ENCODE measurements around the gene CAMK2B. TPM values are rescaled to one million over a fixed set of nuclear protein-coding genes. Genes with fewer than 3 reads are reported as not detected.

Gene CAMK2B
- total and polyA plus RNA-seq, 2 experiments from 2014 or later, result not detected

GRCh38 chr7:44341401-44341800, 16.0 kb upstream of the CAMK2B start:
- peaks cover 2% of the 10 kb centered on the region for H3K27me3 Mint-ChIP-seq (ENCODE audit: insufficient read depth, low read depth, poor library complexity)
- Histone ChIP-seq H3K27me3 (ENCODE audit: insufficient read depth) (peaks cover 7% of the 10 kb centered on the region; the same call in 1 of the 2 replicates), H3K9me2 (ENCODE audit: insufficient read depth) (no peaks in the 10 kb centered on the region), H3K27ac (ENCODE audit: low read depth) (no peak overlapping the region), H3K4me3 (no peak overlapping the region), H3K4me2 (no peak overlapping the region), H4K20me1 (replicated peaks; ENCODE audit: insufficient read depth) (no peaks in the 10 kb centered on the region), H3F3A (replicated peaks; ENCODE audit: low read depth) (no peaks in the 10 kb centered on the region), H2AFZ (no peak overlapping the region), H3K4me1 (ENCODE audit: insufficient read depth) (no peaks in the 10 kb centered on the region), H3K36me3 (ENCODE audit: insufficient read depth) (no peaks in the 10 kb centered on the region), H3K79me2 (replicated peaks; ENCODE audit: insufficient read depth) (no peaks in the 10 kb centered on the region)
- H3K9me3 Mint-ChIP-seq, result peaks cover 11% of the 10 kb centered on the region
- no peak for DNase-seq (ENCODE audit: low spot score)
- TF ChIP-seq POLR2AphosphoS5 (IDR thresholded peaks at IDR 0.05; ENCODE audit: low read depth) (no peak), STAT1 (IDR thresholded peaks at IDR 0.05; ENCODE audit: unreplicated experiment) (no peak), EZH2 (IDR thresholded peaks at IDR 0.05; ENCODE audit: low read depth, unreplicated experiment) (no peak), CREB1 (CRISPR knock-in tag; IDR thresholded peaks at IDR 0.05; ENCODE audit: low read depth) (no peak), ZNF114 (CRISPR knock-in tag; IDR thresholded peaks at IDR 0.05) (no peak), ZNF331 (CRISPR knock-in tag; IDR thresholded peaks at IDR 0.05; ENCODE audit: low read depth) (no peak), NANOG (IDR thresholded peaks at IDR 0.05; ENCODE audit: borderline replicate concordance) (no peak), JUNB (IDR thresholded peaks at IDR 0.05; ENCODE audit: unreplicated experiment) (no peak), EZH2phosphoT487 (IDR thresholded peaks at IDR 0.05; ENCODE audit: unreplicated experiment) (no peak), CTCF (conservative IDR thresholded peaks at IDR 0.05; ENCODE audit: low read depth in 2 of 2) (no peak), ZNF462 (CRISPR knock-in tag; IDR thresholded peaks at IDR 0.05) (no peak), ETS1 (IDR thresholded peaks at IDR 0.05) (no peak)
- TF ChIP-seq, protein P1, sequence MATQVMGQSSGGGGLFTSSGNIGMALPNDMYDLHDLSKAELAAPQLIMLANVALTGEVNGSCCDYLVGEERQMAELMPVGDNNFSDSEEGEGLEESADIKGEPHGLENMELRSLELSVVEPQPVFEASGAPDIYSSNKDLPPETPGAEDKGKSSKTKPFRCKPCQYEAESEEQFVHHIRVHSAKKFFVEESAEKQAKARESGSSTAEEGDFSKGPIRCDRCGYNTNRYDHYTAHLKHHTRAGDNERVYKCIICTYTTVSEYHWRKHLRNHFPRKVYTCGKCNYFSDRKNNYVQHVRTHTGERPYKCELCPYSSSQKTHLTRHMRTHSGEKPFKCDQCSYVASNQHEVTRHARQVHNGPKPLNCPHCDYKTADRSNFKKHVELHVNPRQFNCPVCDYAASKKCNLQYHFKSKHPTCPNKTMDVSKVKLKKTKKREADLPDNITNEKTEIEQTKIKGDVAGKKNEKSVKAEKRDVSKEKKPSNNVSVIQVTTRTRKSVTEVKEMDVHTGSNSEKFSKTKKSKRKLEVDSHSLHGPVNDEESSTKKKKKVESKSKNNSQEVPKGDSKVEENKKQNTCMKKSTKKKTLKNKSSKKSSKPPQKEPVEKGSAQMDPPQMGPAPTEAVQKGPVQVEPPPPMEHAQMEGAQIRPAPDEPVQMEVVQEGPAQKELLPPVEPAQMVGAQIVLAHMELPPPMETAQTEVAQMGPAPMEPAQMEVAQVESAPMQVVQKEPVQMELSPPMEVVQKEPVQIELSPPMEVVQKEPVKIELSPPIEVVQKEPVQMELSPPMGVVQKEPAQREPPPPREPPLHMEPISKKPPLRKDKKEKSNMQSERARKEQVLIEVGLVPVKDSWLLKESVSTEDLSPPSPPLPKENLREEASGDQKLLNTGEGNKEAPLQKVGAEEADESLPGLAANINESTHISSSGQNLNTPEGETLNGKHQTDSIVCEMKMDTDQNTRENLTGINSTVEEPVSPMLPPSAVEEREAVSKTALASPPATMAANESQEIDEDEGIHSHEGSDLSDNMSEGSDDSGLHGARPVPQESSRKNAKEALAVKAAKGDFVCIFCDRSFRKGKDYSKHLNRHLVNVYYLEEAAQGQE (IDR thresholded peaks at IDR 0.05; ENCODE audit: unreplicated experiment), result no peak
- H3K27ac Mint-ChIP-seq, result no peak overlapping the region
- H3K4me1 Mint-ChIP-seq, result peaks cover 1% of the 10 kb centered on the region; the same call in 1 of the 3 replicates
- no peak overlapping the region for H3K4me3 Mint-ChIP-seq
- H3K36me3 Mint-ChIP-seq (ENCODE audit: low read depth), result no peaks in the 10 kb centered on the region
- no peak for ATAC-seq

Measured in GM23338 (cell line).